NCI-H1092 (cell line): ENCODE measurements around the gene DNAJC12.
A peak's percentile ranks its signal among the peaks of the same experiment; 100 is the strongest.
"Not testable (repeated sequence)": the region's sequence is repeated elsewhere in the genome, so short reads cannot be mapped to it uniquely, and the experiment has no call there.

Experiments used
- DNase-seq: peaks from one replicate; lab custom pipeline; 2025; lab: John Stamatoyannopoulos, UW

DNAJC12 gene

GRCh38 chr10:67837541-67838314, at the start of gene DNAJC12:
Gene DNAJC12 (minus strand): TSS chr10:67838188. CDS start chr10:67838011, 177 bp downstream.
- peak; percentile 19 for DNase-seq

DNA sequence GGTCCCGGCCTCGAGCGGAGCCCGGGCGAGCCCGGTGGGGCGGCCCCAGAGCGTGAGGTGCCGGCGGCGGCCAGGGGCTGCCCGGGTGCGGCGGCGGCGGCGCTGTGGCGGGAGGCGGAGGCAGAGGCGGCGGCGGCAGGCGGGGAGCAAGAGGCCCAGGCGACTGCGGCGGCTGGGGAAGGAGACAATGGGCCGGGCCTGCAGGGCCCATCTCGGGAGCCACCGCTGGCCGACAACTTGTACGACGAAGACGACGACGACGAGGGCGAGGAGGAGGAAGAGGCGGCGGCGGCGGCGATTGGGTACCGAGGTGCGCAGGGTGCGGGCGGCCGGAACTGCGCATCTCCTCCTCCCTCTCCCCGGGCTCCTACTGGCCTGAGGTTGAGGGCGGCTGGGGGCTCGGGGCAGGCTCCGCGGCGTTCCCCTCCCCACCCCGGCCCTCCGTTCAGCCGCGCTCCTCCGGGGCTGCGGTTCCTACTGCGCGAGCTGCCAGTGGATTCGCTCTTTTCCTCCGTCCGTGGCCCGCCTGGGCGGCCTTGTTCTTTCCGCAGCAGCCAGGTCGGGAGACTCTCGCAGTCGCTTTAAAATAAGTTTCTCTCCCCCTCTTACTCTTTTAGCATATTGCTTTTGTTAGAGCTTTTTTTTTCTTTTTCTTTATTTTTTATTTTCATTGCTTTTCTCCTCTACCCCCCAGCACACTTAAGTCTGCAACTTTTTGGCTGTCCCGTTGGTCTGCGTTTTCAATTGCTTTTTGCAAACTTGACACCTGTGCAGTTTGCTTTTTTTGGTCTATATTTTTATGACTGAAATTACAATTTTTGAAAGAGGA, 47.1 kb upstream of the DNAJC12 start:
- DNase-seq, result peak; percentile 65

- peak; percentile 80 for DNase-seq
Measured at GRCh38 chr10:67884313-67884841, 46.4 kb upstream of the DNAJC12 start, which contains the start of gene SIRT1. Gene SIRT1 (plus strand): TSS chr10:67884656. CDS start chr10:67884722, 66 bp downstream.

- no peak for DNase-seq
Measured at GRCh38 chr10:67883710-67884312, 45.8 kb upstream of the DNAJC12 start.

DNA sequence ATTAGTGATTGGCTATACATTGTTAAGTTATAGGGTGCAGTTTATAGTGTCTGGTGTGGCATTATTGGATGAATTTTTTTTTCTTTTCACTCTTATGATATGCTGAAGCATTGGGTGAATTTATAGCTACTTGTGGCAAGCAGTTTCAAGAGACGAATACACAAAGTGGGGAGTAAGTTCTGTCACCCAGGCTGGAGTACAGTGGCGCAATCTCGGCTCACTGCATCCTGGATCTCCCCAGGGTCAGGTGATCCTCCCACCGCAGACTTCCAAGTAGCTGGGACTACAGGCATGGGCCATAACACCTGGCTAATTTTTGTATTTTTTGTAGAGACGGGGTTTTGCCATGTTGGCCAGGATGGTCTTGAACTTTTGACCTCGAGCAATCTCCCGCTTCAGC, 40.1 kb upstream of the DNAJC12 start:
- DNase-seq, result no peak

- not testable (repeated sequence) for DNase-seq
Measured at GRCh38 chr10:67877421-67877820, 39.4 kb upstream of the DNAJC12 start.

DNA sequence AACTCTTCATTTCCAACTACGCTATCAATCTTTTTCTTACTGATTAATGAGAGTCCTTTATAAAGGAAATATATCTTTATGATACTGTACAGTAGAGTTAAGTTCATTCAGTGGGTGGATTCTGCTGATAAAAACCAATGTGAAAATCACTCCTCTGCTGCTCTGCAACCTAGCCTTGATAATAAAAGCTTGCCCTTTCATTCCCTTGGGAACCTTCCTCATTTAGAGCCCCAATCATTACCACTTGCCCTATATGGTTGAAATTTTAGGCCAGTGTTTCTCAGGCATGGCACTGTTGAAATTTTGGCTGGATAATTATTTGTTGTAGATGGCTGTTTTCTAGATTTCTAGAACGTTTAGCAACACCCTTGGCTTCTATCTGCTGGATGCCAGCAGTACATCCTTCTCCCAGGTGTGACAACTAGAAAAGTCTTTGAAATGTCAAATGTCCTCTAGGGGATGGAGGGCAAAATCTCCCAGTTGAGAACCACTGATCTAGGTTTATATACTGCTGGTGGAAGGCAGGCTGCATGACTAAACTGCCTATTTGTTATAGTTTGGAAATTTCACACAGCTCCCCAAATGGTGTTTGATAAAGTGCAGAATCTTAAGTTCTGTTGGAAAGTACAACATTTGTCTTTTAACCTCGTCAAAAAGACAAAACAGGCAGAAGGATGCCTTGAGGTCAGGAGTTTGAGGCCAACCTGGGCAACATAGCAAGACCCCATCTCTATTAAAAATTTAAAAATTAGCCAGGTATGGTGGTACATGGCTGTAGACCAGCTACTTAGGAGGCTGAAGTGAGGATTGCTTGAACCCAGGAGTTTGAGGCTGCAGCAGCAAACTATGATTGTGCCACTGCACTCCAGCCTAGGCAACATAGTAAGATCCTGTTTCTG, 37.6 kb upstream of the DNAJC12 start:
- no peak for DNase-seq

GRCh38 chr10:67869996-67870395, 32.0 kb upstream of the DNAJC12 start:
- no peak for DNase-seq

DNA sequence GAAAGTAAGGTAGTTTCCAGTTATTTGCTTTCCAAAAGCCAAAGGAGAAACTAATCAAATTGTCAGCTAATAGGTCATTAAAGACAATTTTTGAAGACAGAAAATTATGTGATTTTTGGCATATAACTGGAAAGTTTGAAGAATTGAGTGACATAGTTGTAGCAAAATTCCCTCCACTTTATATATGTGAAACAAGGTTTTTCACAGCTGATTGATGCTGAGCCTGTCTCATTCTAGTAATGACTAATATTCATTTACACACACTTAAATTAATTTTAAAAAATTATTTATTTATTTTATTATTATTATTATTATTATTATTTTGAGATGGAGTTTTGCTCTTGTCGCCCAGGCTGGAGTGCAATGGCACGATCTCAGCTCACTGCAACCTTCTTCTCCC, 30.1 kb upstream of the DNAJC12 start:
- DNase-seq, result no peak

DNA sequence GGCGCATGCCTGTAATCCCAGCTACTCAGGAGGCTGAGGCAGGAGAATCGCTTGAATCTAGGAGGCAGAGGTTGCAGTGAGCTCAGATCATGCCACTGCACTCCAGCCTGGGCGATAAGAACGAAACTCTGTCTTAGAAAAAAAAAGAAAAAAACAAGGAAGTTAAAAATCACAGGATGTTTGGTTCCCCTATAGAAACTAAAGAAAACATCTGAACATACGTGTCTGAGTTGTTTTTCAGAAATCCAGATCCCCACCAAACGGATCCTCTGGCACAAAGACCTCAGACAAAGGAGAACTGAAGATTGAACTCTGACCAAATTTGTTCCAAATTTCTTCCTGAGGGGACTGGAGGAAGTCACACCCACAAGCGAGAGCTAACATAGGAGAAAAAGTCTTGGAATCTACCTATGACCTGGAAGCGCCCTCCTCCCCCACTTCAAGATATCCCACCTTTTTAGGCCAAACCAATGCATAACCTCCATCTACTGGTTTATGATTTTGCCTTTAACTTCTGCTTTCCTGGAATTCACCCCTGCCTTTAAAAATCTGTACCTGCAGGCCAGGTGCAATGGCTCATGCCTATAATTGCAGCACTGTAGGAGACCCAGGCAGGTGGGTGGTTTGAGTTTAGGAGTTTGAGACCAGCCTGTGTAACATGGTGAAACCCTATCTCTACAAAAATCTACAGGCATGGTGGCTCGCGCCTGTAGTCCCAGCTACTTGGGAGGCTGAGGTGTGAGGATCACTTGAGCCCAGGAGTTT, 26.8 kb upstream of the DNAJC12 start:
- no peak for DNase-seq

- no peak for DNase-seq
Measured at GRCh38 chr10:67863094-67863493, 25.1 kb upstream of the DNAJC12 start.

GRCh38 chr10:67861750-67862432, 23.9 kb upstream of the DNAJC12 start:
- no peak for DNase-seq

DNA sequence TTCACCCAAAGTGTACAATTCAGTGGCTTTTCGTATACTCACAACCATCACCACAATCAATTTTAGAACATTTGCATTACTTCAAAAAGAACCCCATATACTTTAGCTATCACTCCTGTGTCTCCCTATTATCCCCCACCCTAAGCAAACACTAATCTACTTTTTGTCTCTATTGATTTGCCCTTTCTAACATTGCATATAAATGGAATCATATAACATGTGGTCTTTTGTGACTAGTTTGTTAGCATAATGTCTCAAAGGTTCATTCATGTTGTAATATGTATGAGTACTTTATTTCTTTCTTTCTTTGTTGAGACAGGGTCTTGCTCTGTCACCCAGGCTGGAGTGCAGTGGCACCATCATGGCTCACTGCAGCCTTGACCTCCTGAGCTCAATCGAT, 21.0 kb upstream of the DNAJC12 start:
- no peak for DNase-seq

- no peak for DNase-seq
Measured at GRCh38 chr10:67853512-67853911, 15.5 kb upstream of the DNAJC12 start.

DNA sequence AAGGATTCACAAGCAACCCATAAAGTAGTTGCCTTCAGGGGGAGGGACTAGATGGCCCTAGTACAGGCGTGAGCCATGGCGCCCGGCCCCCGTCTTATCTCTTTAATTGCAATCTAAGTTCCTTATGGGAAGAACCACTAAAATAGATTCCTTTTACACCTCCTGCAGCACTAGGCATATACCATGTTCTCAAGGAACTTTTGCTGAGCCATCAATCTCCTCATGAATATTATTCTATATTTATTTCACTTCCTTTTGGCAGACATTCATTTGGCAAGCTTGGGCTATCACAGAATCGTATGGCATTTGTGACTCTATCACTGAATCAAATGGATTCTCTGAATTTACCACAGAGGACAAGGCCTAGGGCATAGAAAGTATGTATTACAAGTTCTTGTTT, 14.8 kb upstream of the DNAJC12 start:
- no peak for DNase-seq

DNA sequence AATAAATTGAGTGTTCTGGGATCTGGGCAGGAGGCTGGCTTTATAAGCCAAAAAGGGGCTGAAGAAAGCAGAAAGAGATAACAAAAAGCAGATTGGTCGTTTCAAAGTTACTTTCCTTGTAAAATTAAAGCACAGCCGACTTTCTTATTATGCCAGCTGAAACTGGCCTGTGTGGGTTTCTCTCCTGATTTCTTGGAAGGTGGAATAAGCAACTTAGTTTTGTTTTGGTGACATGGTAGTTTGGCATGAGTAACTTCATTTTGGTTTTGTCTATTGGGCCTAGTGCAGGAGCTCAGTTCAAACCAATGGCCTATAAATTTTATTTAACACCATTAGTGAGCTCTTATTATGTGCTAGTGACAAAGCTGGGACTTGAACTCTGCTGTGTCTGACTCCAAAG, 13.2 kb upstream of the DNAJC12 start:
- DNase-seq, result no peak

DNA sequence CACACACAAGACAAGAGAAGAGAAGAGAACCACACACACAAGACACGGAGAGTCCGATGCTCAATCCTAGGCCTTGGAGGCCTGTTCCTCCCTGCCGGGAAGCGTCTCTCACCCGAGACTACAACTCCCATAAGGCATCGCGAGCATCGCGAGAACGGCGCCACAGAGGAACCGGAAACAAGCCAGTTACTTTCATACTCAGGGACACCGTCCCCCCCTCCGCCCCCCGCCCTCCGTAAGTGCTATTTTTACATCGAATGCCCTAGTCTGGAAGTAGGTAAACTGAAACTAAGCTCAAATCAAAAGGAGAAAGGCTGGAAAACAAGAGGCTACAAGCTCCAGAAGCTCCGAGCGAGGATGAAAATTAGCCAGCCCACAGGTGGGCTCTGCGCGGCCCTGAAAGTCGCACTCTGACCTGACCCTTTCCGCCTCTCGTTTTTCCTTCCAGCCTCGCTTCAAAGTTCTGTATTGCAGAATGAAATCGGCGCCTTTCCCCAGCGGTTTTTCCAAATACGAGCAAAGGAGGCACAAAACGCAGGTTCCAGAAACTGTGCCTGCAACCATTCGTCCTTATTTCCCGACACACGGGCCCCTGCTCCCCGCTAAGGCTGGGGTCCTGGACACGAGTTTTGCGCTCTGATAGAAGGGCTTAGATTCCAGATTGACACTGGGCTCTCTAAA, 11.5 kb upstream of the DNAJC12 start:
- DNase-seq, result peak; percentile 82

- no peak for DNase-seq
Measured at GRCh38 chr10:67843284-67843683, 5.3 kb upstream of the DNAJC12 start.

DNA sequence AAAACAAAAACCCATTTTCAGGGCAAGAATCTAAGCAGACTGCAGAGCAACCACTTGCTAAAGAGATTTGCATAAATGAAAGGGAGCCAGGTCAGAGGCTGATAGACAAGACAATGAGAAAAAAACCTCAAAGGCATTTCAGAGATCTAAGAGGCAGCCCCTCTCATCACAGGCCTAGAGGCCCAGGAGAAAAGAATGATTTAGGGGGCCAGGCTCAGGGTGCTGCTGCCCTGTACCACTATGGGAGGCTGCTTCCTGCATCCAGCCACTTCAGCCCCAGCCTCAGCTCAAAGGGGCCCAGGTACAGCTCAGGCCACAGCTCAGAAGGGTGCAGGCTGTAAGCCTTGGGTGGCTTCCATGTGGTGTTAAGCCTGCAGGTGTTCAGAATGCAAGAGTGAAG, 3.7 kb upstream of the DNAJC12 start:
- DNase-seq, result no peak
